PC-3 (cell line): ENCODE measurements around the gene GATAD2B. TPM values are rescaled to one million over a fixed set of nuclear protein-coding genes. Genes with fewer than 3 reads are reported as not detected.
A peak's percentile ranks its signal among the peaks of the same experiment; 100 is the strongest.

ENCODE experiments used
- ATAC-seq: fragments of 200-7000 bp; cut with Tn5 transposase; 2 replicates; pipeline ENCODE4 v1.9.1; 2020; ENCODE audit warnings: mild to moderate bottlenecking, moderate library complexity
- BruUV-seq: library from RNA; stranded (reverse); fragments of 400-500 nt; replicated peaks from 2 replicates; lab custom pipeline; 2021; lab: Mats Ljungman, UMichigan
- CTCF ChIA-PET: fragments of 300-600 bp; sonication (Branson Sonifier 250); formaldehyde crosslinking; loops from one replicate; lab custom pipeline; 2022; ENCODE audit warnings: antibody characterized with exemption; lab: Charles Lee
- POLR2A ChIA-PET: fragments of 300-600 bp; sonication (Branson Sonifier 250); formaldehyde crosslinking; loops from one replicate; lab custom pipeline; 2022; ENCODE audit warnings: antibody characterized with exemption; ENCODE audit not compliant: unreplicated experiment; lab: Charles Lee
- DNase-seq: peaks from one replicate; pipeline ENCODE4 v3.0.0-alpha.2; 2015
- H2AFZ ChIP-seq: fragments of 300-600 bp; sonication (generic); 2 replicates; pipeline ENCODE4 v1.6.0; 2016; ENCODE audit warnings: antibody characterized with exemption, low read length
- H3F3A ChIP-seq: fragments of 300-600 bp; sonication (generic); one replicate; pipeline ENCODE4 v1.6.0; 2017; ENCODE audit warnings: antibody characterized with exemption, low read length, control low read depth, mild to moderate bottlenecking; ENCODE audit not compliant: unreplicated experiment
- H3K27ac ChIP-seq: fragments of 300-600 bp; sonication (generic); 2 replicates; pipeline ENCODE4 v1.5.1; 2016; ENCODE audit warnings: mild to moderate bottlenecking, low read length
- H3K27me3 ChIP-seq: fragments of 300-600 bp; sonication (generic); 2 replicates; pipeline ENCODE4 v1.6.1; 2016; ENCODE audit warnings: low read length, mixed read lengths
- H3K36me3 ChIP-seq: fragments of 300-600 bp; sonication (generic); 2 replicates; pipeline ENCODE4 v1.6.1; 2016; ENCODE audit warnings: low read depth, mixed run types, low read length, mixed read lengths
- H3K4me1 ChIP-seq: fragments of 300-600 bp; sonication (generic); 2 replicates; pipeline ENCODE4 v1.5.1; 2016; ENCODE audit warnings: low read length; ENCODE audit not compliant: insufficient read depth
- H3K4me2 ChIP-seq: fragments of 300-600 bp; sonication (generic); 2 replicates; pipeline ENCODE4 v1.6.0; 2016; ENCODE audit warnings: low read length
- H3K4me3 ChIP-seq: fragments of 300-600 bp; sonication (generic); 2 replicates; pipeline ENCODE4 v1.5.1; 2016; ENCODE audit warnings: mild to moderate bottlenecking, low read length, mixed read lengths
- H3K79me2 ChIP-seq: fragments of 300-600 bp; sonication (generic); 2 replicates; pipeline ENCODE4 v1.6.1; 2017; ENCODE audit warnings: low read length, mixed read lengths
- H3K9ac ChIP-seq: fragments of 300-600 bp; sonication (generic); 2 replicates; pipeline ENCODE4 v1.6.0; 2016; ENCODE audit warnings: mild to moderate bottlenecking, low read length
- H3K9me2 ChIP-seq: fragments of 300-600 bp; sonication (generic); replicated peaks from 2 replicates; pipeline ENCODE4 v1.6.1; 2016; ENCODE audit warnings: mixed run types, low read length, mixed read lengths
- H3K9me3 ChIP-seq: fragments of 300-600 bp; sonication (generic); 2 replicates; pipeline ENCODE4 v1.6.1; 2016; ENCODE audit warnings: low read length, mixed read lengths
- H4K20me1 ChIP-seq: fragments of 300-600 bp; sonication (generic); 2 replicates; pipeline ENCODE4 v1.6.1; 2016; ENCODE audit warnings: low read length, mixed read lengths
- EZH2 ChIP-seq: fragments of 300-600 bp; sonication (generic); IDR thresholded peaks from one replicate; pipeline ENCODE4 v1.6.1; 2017; ENCODE audit warnings: antibody characterized with exemption, mild to moderate bottlenecking, low read length; ENCODE audit not compliant: unreplicated experiment
- EZH2phosphoT487 ChIP-seq: fragments of 300-600 bp; sonication (generic); IDR thresholded peaks from 2 replicates; pipeline ENCODE4 v1.6.1; 2018; ENCODE audit warnings: mild to moderate bottlenecking, antibody characterized with exemption, low read length, borderline replicate concordance
- intact Hi-C: fragments of 100-400 bp; cut with micrococcal nuclease; formaldehyde crosslinking; loops from 2 replicates; pipeline ENCODE4 v1.9.0; 2023
- total RNA-seq: library from RNA; depleted of rRNA; stranded (reverse); fragments of >200 nt; gene quantifications from 2 replicates; pipeline ENCODE4 v1.2.3, GENCODE V29; 2014
- TF ChIP-seq, protein P1 (sequence below): fragments of 300-600 bp; sonication (generic); conservative IDR thresholded peaks from 2 replicates; pipeline ENCODE4 v1.5.1; 2017; ENCODE audit warnings: antibody characterized with exemption, low read depth, mild to moderate bottlenecking, low read length

Gene GATAD2B
- total RNA-seq, 1 experiment from 2014 or later, result 7.2 TPM

DNA sequence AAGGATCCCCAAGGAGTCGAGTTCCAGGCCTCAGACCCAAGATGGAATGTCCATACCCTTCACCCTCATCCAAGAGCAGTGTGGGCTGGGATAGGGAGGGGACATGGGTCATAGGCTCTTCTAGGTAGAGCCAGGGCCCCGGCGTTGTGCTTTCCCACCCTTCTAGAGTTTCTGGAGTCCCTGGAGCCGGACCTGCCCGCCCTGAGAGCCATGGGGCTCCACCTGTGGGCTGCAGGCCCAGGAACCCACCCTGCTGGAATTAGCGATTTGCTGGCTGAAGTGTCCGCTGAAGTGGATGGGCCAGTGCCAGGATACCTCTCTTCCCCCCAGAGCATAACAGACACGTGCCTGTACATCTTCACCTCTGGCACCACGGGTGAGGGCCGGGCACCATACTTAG lies 146.4 kb downstream of the GATAD2B start:
- intact Hi-C loops, result no loop called here
- CTCF ChIA-PET, result no interaction called here
- no peak for ATAC-seq

DNA sequence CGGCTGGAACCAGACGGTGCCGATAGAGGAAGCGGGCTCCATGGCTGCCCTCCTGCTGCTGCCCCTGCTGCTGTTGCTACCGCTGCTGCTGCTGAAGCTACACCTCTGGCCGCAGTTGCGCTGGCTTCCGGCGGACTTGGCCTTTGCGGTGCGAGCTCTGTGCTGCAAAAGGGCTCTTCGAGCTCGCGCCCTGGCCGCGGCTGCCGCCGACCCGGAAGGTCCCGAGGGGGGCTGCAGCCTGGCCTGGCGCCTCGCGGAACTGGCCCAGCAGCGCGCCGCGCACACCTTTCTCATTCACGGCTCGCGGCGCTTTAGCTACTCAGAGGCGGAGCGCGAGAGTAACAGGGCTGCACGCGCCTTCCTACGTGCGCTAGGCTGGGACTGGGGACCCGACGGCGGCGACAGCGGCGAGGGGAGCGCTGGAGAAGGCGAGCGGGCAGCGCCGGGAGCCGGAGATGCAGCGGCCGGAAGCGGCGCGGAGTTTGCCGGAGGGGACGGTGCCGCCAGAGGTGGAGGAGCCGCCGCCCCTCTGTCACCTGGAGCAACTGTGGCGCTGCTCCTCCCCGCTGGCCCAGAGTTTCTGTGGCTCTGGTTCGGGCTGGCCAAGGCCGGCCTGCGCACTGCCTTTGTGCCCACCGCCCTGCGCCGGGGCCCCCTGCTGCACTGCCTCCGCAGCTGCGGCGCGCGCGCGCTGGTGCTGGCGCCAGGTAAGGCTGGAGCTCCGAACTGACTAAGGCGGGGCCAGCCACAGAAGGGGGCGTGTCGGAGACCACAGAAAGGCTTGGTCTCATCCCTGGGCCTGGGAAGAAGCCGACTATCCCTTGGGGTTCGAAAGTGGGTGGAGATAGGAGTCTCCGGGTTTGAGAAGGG lies 147.1 kb downstream of the GATAD2B start:
- H3K79me2 ChIP-seq, result no peaks in the 10 kb centered on the region
- TF ChIP-seq, protein P1, sequence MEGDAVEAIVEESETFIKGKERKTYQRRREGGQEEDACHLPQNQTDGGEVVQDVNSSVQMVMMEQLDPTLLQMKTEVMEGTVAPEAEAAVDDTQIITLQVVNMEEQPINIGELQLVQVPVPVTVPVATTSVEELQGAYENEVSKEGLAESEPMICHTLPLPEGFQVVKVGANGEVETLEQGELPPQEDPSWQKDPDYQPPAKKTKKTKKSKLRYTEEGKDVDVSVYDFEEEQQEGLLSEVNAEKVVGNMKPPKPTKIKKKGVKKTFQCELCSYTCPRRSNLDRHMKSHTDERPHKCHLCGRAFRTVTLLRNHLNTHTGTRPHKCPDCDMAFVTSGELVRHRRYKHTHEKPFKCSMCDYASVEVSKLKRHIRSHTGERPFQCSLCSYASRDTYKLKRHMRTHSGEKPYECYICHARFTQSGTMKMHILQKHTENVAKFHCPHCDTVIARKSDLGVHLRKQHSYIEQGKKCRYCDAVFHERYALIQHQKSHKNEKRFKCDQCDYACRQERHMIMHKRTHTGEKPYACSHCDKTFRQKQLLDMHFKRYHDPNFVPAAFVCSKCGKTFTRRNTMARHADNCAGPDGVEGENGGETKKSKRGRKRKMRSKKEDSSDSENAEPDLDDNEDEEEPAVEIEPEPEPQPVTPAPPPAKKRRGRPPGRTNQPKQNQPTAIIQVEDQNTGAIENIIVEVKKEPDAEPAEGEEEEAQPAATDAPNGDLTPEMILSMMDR, result no peak; the same call in 1 of the 2 replicates
- no peak for TF ChIP-seq EZH2phosphoT487
- no peak for TF ChIP-seq EZH2
- H3K4me3 ChIP-seq, result peak overlapping the region; percentile 78
- H3K9me3 ChIP-seq, result no peaks in the 10 kb centered on the region
- DNase-seq (peak; percentile 79), ATAC-seq (peak; percentile 72)
- peak overlapping the region; percentile 92 for H3K4me2 ChIP-seq
- ChIA-PET CTCF (interaction anchor here (0.5 to 0.6 kb wide), 3 partner anchors 8 to 211 kb away, joined by 3 to 6 read pairs (median 4); no protein-coding TSS in a partner anchor), POLR2A (interaction anchor here (0.6 kb wide), 1 partner anchor 43 kb away, joined by 4 read pairs; no protein-coding TSS in a partner anchor)
- H3K9ac ChIP-seq, result peak overlapping the region; percentile 25
- H3K27me3 ChIP-seq, result no peaks in the 10 kb centered on the region
- H4K20me1 ChIP-seq, result no peaks in the 10 kb centered on the region
- H3F3A ChIP-seq, result no peaks in the 10 kb centered on the region
- H3K9me2 ChIP-seq, result no peaks in the 10 kb centered on the region
- no TSS peak for BruUV-seq
- intact Hi-C loops, result no loop called here
- no peak overlapping the region for H3K27ac ChIP-seq
- peak overlapping the region; percentile 79 for H2AFZ ChIP-seq
- peaks cover 10% of the 10 kb centered on the region; the same call in 1 of the 2 replicates for H3K36me3 ChIP-seq
- H3K4me1 ChIP-seq, result peaks cover 11% of the 10 kb centered on the region

More for the DNA sequence above, 146.4 kb downstream of the GATAD2B start:
- no peaks in the 10 kb centered on the region for H4K20me1 ChIP-seq
- H3K4me1 ChIP-seq, result peaks cover 11% of the 10 kb centered on the region
- H3K9me3 ChIP-seq, result no peaks in the 10 kb centered on the region
- no TSS peak for BruUV-seq
- no peaks in the 10 kb centered on the region for H3K79me2 ChIP-seq
- no peaks in the 10 kb centered on the region for H3K27me3 ChIP-seq
- POLR2A ChIA-PET, result interaction anchor here (0.6 kb wide), 1 partner anchor 44 kb away, joined by 4 read pairs; no protein-coding TSS in a partner anchor
- no peaks in the 10 kb centered on the region for H3F3A ChIP-seq
- H3K27ac ChIP-seq, result no peak overlapping the region
- H3K4me2 ChIP-seq, result peak overlapping the region; percentile 92
- TF ChIP-seq EZH2 (no peak), EZH2phosphoT487 (no peak)
- TF ChIP-seq, protein P1, result no peak
- DNase-seq, result no peak
- peaks cover 10% of the 10 kb centered on the region; the same call in 1 of the 2 replicates for H3K36me3 ChIP-seq
- H3K9me2 ChIP-seq, result no peaks in the 10 kb centered on the region
- peak overlapping the region; percentile 79 for H2AFZ ChIP-seq
- no peak overlapping the region for H3K9ac ChIP-seq
- peak overlapping the region; percentile 78 for H3K4me3 ChIP-seq
